Ascending aorta (tissue), 2 donors: Measurements from ENCODE around the gene FLNB. TPM values are rescaled to one million over a fixed set of nuclear protein-coding genes. Genes with fewer than 3 reads are reported as not detected.

ENCODE experiments used
- DNase-seq, 2 donors: peaks; one replicate each; pipeline ENCODE4 v3.0.0-alpha.2; 2019; ENCODE audit warnings: low spot score in 2 of 2
- H3K27ac ChIP-seq, 2 donors: fragments of 200-600 bp; sonication (generic); one replicate each; pipeline ENCODE4 v1.5.1; 2016 to 2017; ENCODE audit warnings: mild to moderate bottlenecking in 1 of 2
- H3K27me3 ChIP-seq: fragments of 200-600 bp; sonication (generic); one replicate; pipeline ENCODE4 v1.5.1; 2017
- H3K36me3 ChIP-seq, 2 donors: fragments of 200-600 bp; sonication (generic); one replicate each; pipeline ENCODE4 v1.5.1; 2016
- H3K4me1 ChIP-seq, 2 donors: fragments of 200-600 bp; sonication (generic); one replicate each; pipeline ENCODE4 v1.5.1; 2016 to 2017; ENCODE audit warnings: mild to moderate bottlenecking in 1 of 2
- H3K4me3 ChIP-seq, 2 donors: fragments of 200-600 bp; sonication (generic); one replicate each; pipeline ENCODE4 v1.5.1; 2016 to 2017; ENCODE audit warnings: mild to moderate bottlenecking in 1 of 2
- H3K9me3 ChIP-seq, 2 donors: fragments of 200-600 bp; sonication (generic); one replicate each; pipeline ENCODE4 v1.5.1; 2016
- CTCF ChIP-seq, 3 experiments: fragments of 200-600 bp in 2 of 3; fragments of 450-650 bp in 1 of 3; sonication (generic) in 2 of 3; IDR thresholded peaks; one replicate each; pipeline ENCODE4 v1.5.1; 2016 to 2019; ENCODE audit warnings: antibody characterized with exemption in 3 of 3, mild to moderate bottlenecking in 1 of 3, moderate library complexity in 1 of 3
- intact Hi-C: fragments of 100-400 bp; cut with DNase I; formaldehyde crosslinking; loops from one replicate; pipeline ENCODE4 v1.15.1; 2023
- total RNA-seq: library from RNA; depleted of rRNA; stranded (reverse); fragments of >200 nt; gene quantifications from one replicate; pipeline ENCODE4 v1.1.0, GENCODE V29; 2016

The FLNB gene
- total RNA-seq, 1 donor from 2014 or later: 144 TPM

- Histone ChIP-seq H3K9me3 (no peaks in the 10 kb centered on the region), H3K4me1 (no peaks in the 10 kb centered on the region), H3K27me3 (no peaks in the 10 kb centered on the region), H3K27ac (no peak overlapping the region), H3K4me3 (no peak overlapping the region), H3K36me3 (no peaks in the 10 kb centered on the region)
- intact Hi-C loops: no loop called here
- DNase-seq: no peak
- no peak for TF ChIP-seq CTCF (IDR thresholded peaks at IDR 0.05)
These were observed 15.6 kb upstream of the FLNB start for GRCh38 chr3:57992452-57993213.

- no peak for TF ChIP-seq CTCF (IDR thresholded peaks at IDR 0.05)
- Histone ChIP-seq H3K27ac (peak overlapping the region in 1 of 2 donors; percentile 30), H3K4me1 (peaks cover 0 to 4% of the 10 kb centered on the region in 2 donors), H3K4me3 (peak overlapping the region in 1 of 2 donors; percentile 45), H3K9me3 (no peaks in the 10 kb centered on the region), H3K36me3 (no peaks in the 10 kb centered on the region), H3K27me3 (no peaks in the 10 kb centered on the region)
- intact Hi-C loops: no loop called here
- no peak for DNase-seq
These were observed 9.6 kb upstream of the FLNB start for GRCh38 chr3:57998366-57999283.

GRCh38 chr3:57999417-58000115, 8.7 kb upstream of the FLNB start:
- Histone ChIP-seq H3K4me3 (no peak overlapping the region), H3K27me3 (no peaks in the 10 kb centered on the region), H3K36me3 (no peaks in the 10 kb centered on the region), H3K27ac (peak overlapping the region in 1 of 2 donors; percentile 30), H3K4me1 (peaks cover 0 to 4% of the 10 kb centered on the region in 2 donors), H3K9me3 (no peaks in the 10 kb centered on the region)
- TF ChIP-seq CTCF (IDR thresholded peaks at IDR 0.05): no peak
- no peak for DNase-seq
- intact Hi-C loops: no loop called here

- H3K9me3 ChIP-seq: no peaks in the 10 kb centered on the region
- H3K4me1 ChIP-seq: peaks cover 0 to 4% of the 10 kb centered on the region in 2 donors
- H3K27me3 ChIP-seq: no peaks in the 10 kb centered on the region
- H3K36me3 ChIP-seq: no peaks in the 10 kb centered on the region
- no peak for DNase-seq
- no peak overlapping the region for H3K4me3 ChIP-seq
- TF ChIP-seq CTCF (IDR thresholded peaks at IDR 0.05): no peak
- no peak overlapping the region for H3K27ac ChIP-seq
- intact Hi-C loops: no loop called here
These were observed 7.7 kb upstream of the FLNB start for GRCh38 chr3:58000306-58001085.

GRCh38 chr3:58001086-58001467, 7.1 kb upstream of the FLNB start:
- H3K4me1 ChIP-seq: peaks cover 0 to 4% of the 10 kb centered on the region in 2 donors
- no peak overlapping the region for H3K27ac ChIP-seq
- no peaks in the 10 kb centered on the region for H3K36me3 ChIP-seq
- DNase-seq: no peak
- H3K27me3 ChIP-seq: no peaks in the 10 kb centered on the region
- H3K4me3 ChIP-seq: no peak overlapping the region
- no peaks in the 10 kb centered on the region for H3K9me3 ChIP-seq
- TF ChIP-seq CTCF (IDR thresholded peaks at IDR 0.05): no peak
- intact Hi-C loops: no loop called here
